Measurements from ENCODE around the gene NKD2.
A peak's percentile ranks its signal among the peaks of the same experiment; 100 is the strongest.

Gene NKD2

GRCh38 chr5:1038417-1039209 lies 30.0 kb downstream of the NKD2 start:
- TF ChIP-seq CTCF (IDR thresholded peaks at IDR 0.05; ENCODE audit: low read depth, low read length), result no peak
- H3K4me3 ChIP-seq (ENCODE audit: low read depth, low read length), result no peak overlapping the region
- no peaks in the 10 kb centered on the region for H3K27me3 ChIP-seq
- H3K9me3 ChIP-seq, result peaks cover 3% of the 10 kb centered on the region; the same call in 1 of the 2 replicates
- no peaks in the 10 kb centered on the region for H3K4me1 ChIP-seq
- no peaks in the 10 kb centered on the region for H3K36me3 ChIP-seq
- DNase-seq, result peak; percentile 9

- DNase-seq, result no peak
- no peaks in the 10 kb centered on the region for H3K36me3 ChIP-seq
- peaks cover 3% of the 10 kb centered on the region; the same call in 1 of the 2 replicates for H3K9me3 ChIP-seq
- no peak for TF ChIP-seq CTCF (IDR thresholded peaks at IDR 0.05; ENCODE audit: low read depth, low read length)
- H3K4me3 ChIP-seq (ENCODE audit: low read depth, low read length), result no peak overlapping the region
- no peaks in the 10 kb centered on the region for H3K27me3 ChIP-seq
- no peaks in the 10 kb centered on the region for H3K4me1 ChIP-seq
These were observed 30.6 kb downstream of the NKD2 start for GRCh38 chr5:1039210-1039548.

- no peaks in the 10 kb centered on the region for H3K27me3 ChIP-seq
- H3K9me3 ChIP-seq, result peaks cover 3% of the 10 kb centered on the region; the same call in 1 of the 2 replicates
- no peak overlapping the region for H3K4me3 ChIP-seq (ENCODE audit: low read depth, low read length)
- TF ChIP-seq CTCF (IDR thresholded peaks at IDR 0.05; ENCODE audit: low read depth, low read length), result no peak
- no peaks in the 10 kb centered on the region for H3K36me3 ChIP-seq
- H3K4me1 ChIP-seq, result no peaks in the 10 kb centered on the region
- no peak for DNase-seq
These were observed 31.2 kb downstream of the NKD2 start for GRCh38 chr5:1039706-1040260.

- H3K27me3 ChIP-seq, result no peaks in the 10 kb centered on the region
- H3K9me3 ChIP-seq, result peaks cover 3% of the 10 kb centered on the region; the same call in 1 of the 2 replicates
- TF ChIP-seq CTCF (IDR thresholded peaks at IDR 0.05; ENCODE audit: low read depth, low read length), result no peak
These were observed 32.0 kb downstream of the NKD2 start for GRCh38 chr5:1040571-1040970.

GRCh38 chr5:1041225-1042143 lies 32.9 kb downstream of the NKD2 start:
- no peak for DNase-seq
- H3K36me3 ChIP-seq, result no peaks in the 10 kb centered on the region
- H3K4me1 ChIP-seq, result no peaks in the 10 kb centered on the region
- no peaks in the 10 kb centered on the region for H3K27me3 ChIP-seq
- H3K9me3 ChIP-seq, result peaks cover 3% of the 10 kb centered on the region; the same call in 1 of the 2 replicates
- TF ChIP-seq CTCF (IDR thresholded peaks at IDR 0.05; ENCODE audit: low read depth, low read length), result no peak
- no peak overlapping the region for H3K4me3 ChIP-seq (ENCODE audit: low read depth, low read length)

More at GRCh38 chr5:1040571-1040970, 32.0 kb downstream of the NKD2 start:
- peak; percentile 23 for DNase-seq
- H3K36me3 ChIP-seq, result no peaks in the 10 kb centered on the region
- H3K4me1 ChIP-seq, result no peaks in the 10 kb centered on the region
- H3K4me3 ChIP-seq (ENCODE audit: low read depth, low read length), result no peak overlapping the region

Measured in BE2C (cell line).